Measurements from ENCODE around the gene HIPK1.

Gene HIPK1

GRCh38 chr1:113928941-113929749 lies at the start of gene HIPK1:
TSS of gene HIPK1 (plus strand) at chr1:113929324.
- peak; percentile 76 for DNase-seq

- DNase-seq = no peak
These were observed 49.4 kb upstream of the HIPK1 start for GRCh38 chr1:113879739-113880038.

- DNase-seq = no peak
These were observed 47.5 kb upstream of the HIPK1 start for GRCh38 chr1:113881661-113882060.

GRCh38 chr1:113886417-113887401 lies 42.4 kb upstream of the HIPK1 start:
- no peak for DNase-seq

GRCh38 chr1:113887402-113888175 lies 41.5 kb upstream of the HIPK1 start, which contains the start of gene BCL2L15:
TSS of gene BCL2L15 (minus strand) at chr1:113887581. CDS start at chr1:113887375, 206 bp downstream.
- DNase-seq = no peak

GRCh38 chr1:113890816-113891215 lies 38.3 kb upstream of the HIPK1 start:
- no peak for DNase-seq

GRCh38 chr1:113891631-113892220 lies 37.4 kb upstream of the HIPK1 start:
- DNase-seq = no peak

- no peak for DNase-seq
These were observed 35.9 kb upstream of the HIPK1 start for GRCh38 chr1:113893267-113893666.

GRCh38 chr1:113895098-113895497 lies 34.0 kb upstream of the HIPK1 start:
- no peak for DNase-seq

GRCh38 chr1:113895961-113896360 lies 33.2 kb upstream of the HIPK1 start:
- DNase-seq = no peak

- no peak for DNase-seq
These were observed 30.8 kb upstream of the HIPK1 start for GRCh38 chr1:113898241-113898814.

GRCh38 chr1:113899111-113899510 lies 30.0 kb upstream of the HIPK1 start:
- no peak for DNase-seq

- DNase-seq = no peak
These were observed 27.9 kb upstream of the HIPK1 start for GRCh38 chr1:113901191-113901590.

- no peak for DNase-seq
These were observed 25.4 kb upstream of the HIPK1 start for GRCh38 chr1:113903501-113904292.

GRCh38 chr1:113904293-113904673 lies 24.8 kb upstream of the HIPK1 start:
- DNase-seq = no peak

- peak; percentile 100 for DNase-seq
These were observed 24.3 kb upstream of the HIPK1 start, which contains the start of the genes AP4B1 and DCLRE1B for GRCh38 chr1:113904674-113905434. TSS of gene AP4B1 (minus strand) at chr1:113904799. CDS start at chr1:113904717, 82 bp downstream. TSS of gene DCLRE1B (plus strand) at chr1:113905326. CDS start at chr1:113905587, 261 bp downstream.

- no peak for DNase-seq
These were observed 23.7 kb upstream of the HIPK1 start for GRCh38 chr1:113905435-113905861.

- peak; percentile 96 for DNase-seq
These were observed 16.4 kb upstream of the HIPK1 start for GRCh38 chr1:113912594-113913311.

GRCh38 chr1:113913312-113913668 lies 15.8 kb upstream of the HIPK1 start:
- no peak for DNase-seq
